HS-27A (cell line): ENCODE measurements around the gene CDKN2D.
"Not testable (repeated sequence)": the region's sequence is repeated elsewhere in the genome, so short reads cannot be mapped to it uniquely, and the experiment has no call there.

Source experiments
- DNase-seq: peaks from one replicate; pipeline ENCODE4 v3.0.0-alpha.2; 2012; ENCODE audit warnings: low read depth, missing footprints

CDKN2D gene

DNA sequence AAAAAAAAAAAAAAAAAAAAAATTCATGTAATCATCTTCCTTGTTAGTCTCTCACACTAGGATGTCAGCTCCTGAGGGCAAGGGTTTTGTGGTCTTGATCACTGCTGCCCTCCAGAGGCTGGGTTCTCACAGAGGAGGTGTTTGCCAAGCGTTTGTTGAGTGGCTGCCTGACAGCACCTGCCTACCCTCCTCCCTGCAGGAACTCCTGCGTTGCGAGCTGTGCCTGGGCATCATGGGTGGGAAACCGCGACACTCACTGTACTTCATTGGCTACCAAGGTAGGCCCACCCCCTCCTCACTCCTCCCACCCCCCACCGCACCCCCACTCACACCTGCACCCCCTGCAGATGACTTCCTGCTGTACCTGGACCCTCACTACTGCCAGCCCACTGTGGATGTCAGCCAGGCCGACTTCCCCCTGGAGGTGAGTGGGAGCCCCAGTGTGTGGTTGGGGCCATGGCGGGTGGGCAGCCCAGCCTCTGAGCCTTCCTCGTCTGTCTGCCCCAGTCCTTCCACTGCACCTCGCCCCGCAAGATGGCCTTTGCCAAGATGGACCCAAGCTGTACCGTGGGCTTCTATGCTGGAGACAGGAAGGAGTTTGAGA is 17.0 kb downstream of the CDKN2D start:
- no peak for DNase-seq

DNA sequence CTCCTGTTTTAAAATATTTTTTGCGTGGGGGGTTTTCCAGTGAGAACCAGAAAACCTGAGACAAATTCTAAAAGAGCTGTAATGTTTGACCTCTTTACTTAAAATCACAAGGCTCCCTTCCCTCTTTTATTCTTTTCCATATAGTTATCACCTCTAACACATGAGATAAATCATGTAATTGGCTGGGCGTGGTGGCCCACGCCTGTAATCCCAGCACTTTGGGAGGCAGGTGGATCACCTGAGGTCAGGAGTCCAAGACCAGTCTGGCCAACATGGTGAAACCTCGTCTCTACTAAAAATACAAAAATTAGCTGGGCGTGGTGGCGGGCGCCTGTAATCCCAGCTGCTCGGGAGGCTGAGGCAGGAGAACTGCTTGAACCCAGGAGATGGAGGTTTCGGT is 17.8 kb downstream of the CDKN2D start:
- not testable (repeated sequence) for DNase-seq

DNA sequence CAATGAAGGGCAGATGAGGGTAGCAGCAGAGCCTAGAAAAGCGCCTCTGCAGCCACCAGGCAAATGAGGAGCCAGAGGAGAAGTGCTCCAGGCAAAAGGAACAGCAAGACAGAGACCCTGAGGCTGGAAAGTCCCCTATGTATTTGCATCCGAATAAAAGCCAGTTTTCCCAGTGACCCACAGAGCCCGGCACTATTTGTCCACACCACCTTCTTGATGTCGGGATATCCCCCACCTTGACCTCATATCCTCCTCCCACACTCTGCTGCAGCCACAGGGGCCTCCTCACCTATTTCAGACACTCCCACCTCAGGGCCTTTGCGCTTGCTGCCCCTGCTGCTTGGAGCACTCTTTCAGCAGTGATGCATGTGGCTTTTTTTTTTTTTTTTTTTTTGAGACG is 18.4 kb downstream of the CDKN2D start:
- no peak for DNase-seq

DNA sequence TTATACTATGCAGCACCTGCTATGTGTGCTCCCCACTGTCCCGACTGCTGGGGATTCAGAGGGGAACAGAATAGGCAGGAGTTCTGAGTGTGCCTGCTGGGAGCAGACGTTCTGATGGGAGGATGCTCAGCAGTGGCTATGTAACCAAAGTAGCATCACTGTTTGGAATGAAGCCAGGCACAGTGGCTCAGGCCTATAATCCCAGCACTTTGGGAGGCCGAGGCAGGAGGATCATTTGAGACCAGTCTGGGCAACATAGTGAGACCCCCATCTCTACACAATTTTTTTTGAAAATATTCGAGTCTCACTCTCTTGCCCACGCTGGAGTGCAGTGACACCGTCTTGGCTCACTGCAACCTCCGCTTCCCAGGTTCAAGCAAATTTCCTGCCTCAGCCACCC is 19.0 kb downstream of the CDKN2D start:
- DNase-seq = no peak

DNA sequence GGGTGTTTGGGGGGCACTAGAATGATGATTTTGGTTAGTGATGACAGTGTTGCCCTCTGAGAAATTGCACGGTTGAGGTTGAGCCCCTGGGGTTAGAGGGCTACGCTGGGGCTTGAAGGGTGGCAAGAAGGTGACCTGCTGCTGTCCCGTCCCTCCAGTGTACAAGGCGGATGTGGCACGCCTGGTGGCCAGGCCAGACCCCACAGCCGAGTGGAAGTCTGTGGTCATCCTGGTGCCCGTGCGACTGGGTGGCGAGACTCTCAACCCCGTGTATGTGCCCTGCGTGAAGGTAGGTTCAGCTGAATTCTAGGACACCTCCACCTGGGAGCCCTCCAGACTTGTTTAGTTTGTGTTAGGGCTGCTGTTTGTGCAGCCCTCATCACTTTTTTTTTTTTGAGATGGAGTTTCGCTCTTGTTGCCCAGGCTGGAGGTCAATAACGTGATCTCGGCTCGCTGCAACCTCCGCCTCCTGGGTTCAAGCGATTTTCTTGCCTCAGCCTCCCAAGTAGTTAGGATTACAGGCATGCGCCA is 20.0 kb downstream of the CDKN2D start:
- no peak for DNase-seq

DNA sequence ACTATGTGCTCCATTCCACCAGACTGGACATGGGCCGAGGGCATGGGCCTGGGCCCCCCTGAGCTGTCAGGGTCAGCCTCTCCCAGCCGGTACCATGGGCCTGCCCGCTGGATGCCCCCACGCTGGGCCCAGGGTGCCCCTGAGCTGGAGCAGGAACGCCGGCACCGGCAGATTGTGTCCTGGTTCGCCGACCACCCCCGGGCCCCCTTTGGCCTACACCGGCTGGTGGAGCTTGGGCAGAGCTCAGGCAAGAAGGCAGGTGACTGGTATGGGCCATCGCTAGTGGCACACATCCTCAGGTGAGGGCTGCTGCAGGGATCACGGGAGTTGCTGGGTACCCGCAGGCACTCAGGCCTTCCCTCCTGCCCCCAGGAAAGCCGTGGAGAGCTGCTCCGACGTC is 22.0 kb downstream of the CDKN2D start:
- DNase-seq = no peak

DNA sequence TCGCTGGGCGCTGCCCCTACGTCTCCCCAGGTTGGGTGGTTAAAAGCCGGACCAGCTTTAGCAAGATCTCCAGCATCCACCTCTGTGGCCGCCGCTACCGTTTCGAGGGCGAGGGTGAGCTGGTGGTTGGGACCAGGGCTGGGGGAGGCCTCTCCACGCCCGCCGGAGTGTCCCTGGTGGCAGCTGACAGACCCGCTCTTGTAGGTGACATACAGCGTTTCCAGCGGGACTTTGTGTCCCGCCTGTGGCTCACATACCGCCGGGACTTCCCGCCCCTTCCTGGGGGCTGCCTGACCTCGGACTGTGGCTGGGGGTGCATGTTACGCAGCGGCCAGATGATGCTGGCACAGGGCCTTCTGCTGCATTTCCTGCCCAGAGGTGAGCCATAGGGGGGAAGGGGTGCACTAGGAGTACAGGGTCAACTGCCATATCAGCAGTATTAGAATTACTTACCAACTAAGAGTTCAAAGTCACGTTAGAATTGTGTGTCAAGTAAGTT is 24.0 kb downstream of the CDKN2D start:
- no peak for DNase-seq

DNA sequence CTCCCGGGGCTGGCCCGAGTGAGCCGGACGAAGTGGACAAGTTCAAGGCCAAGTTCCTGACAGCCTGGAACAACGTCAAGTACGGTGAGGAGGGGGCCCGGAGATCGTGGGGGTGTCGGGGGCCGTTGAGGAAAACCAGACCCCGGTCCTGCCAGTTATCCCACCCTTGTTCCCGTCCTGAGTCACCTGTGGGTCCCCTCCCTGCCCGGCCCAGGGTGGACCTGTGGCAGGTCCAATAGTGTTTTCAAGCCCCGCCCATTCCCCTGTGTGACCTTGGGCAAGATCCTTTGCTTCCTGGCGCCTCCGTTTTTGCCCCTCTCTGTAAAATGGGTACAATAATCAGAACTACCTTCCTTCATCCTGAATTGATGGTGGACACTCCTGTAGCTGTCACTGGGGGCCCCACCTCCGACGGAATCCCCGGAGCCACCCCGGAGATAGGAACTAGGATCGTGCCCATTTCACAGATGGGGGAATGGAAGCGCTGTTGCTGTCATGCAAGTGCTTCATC is 24.5 kb downstream of the CDKN2D start:
- no peak for DNase-seq

DNA sequence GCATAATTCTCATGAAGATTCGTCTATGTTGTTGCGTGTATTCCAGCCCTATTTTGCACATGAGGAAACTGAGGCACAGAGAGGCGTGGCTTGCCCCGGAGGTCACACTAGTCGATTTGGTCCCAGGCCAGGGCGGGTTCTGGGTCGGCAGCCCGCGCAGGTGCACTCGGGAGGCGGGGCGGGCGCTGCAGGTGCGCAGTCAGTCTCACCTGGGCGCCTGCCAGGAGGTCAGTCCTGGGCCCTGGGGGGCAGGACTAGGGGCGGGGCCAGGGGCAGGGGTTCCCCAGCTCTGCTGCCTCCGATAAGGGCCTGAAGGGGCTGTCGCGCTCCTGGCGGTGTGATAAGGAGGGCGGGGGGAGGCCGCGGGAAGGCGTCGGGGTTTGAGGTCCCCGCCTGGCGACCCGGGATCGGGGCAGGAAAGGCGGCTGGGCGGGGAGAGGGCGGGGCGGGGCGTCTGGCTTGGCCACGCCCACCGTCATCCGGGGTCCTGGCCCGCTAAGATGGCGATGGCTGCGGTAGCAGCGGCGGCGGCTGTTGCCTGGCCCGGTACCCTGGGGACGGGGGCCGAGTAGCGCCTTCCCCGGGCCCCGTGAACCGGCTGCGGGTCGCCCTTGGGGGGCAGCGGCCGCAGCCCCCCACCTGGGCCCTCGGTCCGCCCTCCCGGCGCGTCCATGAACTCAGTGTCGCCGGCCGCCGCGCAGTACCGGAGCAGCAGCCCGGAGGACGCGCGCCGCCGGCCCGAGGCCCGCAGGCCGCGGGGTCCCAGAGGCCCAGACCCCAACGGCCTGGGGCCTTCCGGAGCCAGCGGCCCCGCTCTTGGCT is 25.1 kb downstream of the CDKN2D start, which contains the start of gene ATG4D:
TSS of gene ATG4D (plus strand) at position 485 of the 822 bp plus-strand sequence. CDS start at position 672, 187 bp downstream.
- DNase-seq = no peak

DNA sequence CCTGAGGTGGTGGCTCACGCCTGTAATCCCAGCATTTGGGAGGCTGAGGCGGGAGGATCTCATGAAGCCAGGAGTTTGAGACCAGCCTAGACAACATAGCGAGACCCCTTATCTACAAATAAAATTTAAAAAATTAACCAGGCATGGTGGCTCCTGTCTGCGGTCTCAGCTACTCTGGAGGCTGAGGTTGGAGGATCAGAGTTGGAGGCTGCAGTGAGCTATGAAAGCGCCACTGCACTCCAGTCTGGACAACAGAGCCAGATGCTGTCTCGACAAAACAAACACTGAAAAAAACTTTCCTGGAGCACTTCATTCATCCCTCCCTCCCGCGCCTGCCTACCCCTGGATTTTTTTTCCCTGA is 25.7 kb downstream of the CDKN2D start:
- no peak for DNase-seq

DNA sequence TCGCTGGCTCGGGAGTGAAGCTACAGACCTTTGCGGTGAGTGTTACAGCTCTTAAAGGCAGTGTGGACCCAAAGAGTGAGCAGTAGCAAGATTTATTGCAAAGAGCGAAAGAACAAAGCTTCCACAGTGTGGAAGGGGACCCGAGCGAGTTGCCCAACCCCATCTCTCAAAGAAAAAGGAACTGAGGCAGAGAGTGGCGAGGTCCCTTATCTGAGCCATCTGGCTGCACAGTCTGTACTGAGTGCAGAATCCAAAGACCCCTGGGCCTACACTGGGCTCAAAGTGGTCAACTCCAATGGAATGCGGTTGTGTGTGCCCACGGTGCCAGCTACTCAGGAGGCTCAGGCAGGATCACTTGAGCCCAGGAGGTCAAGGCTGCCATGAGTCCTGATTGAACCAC is 29.8 kb downstream of the CDKN2D start:
- not testable (repeated sequence) for DNase-seq

DNA sequence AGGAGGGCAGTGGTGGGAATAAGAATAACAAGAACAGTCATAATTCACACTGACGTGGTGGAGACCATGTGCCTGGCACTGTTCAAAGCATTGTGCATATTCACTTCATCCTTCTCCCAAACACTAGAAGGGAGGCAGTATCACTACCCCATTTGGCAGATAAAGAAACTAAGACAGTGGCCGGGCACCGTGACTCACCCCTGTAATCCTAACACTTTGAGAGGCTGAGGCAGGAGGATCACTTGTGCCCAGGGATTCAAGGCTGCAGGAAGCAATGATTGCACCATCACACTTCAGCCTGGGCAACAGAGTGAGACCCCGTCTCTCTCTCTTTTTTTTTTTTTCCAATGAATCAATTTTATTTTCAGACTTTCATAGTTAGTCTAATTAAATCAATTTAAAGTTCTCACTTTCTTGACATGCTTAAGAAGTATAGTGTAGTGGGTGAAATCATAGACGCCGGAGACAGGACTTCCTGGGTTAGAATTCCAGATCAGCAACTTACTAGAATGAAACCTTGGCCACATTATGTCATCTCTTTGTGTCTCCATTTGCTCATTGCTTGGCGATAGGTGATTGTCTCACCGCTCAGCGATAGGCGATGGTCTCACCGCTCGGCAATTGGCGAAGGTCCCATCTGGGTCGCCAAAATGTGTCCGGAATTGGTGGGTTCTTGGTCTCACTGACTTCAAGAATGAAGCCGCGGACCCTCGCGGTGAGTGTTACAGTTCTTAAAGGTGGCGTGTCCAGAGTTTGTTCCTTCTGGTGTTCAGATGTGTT is 30.4 kb downstream of the CDKN2D start:
- DNase-seq = no peak

DNA sequence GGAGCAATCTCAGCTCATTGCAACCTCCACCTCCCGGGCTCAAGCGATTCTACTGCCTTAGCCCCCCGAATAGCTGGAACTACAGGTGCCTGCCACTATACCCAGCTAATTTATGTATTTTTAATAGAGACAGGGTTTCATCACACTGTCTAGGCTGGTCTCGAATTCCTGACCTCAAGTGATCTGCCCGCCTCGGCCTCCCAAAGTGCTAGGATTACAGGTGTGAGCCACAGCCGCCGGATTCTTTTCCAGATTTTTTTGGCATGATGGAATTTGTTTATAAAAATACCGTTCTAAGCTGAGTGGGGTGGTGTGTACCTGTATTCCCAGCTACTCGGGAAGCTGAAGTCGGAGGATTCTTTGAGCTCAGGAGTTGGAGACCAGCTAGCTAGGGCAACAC is 31.1 kb downstream of the CDKN2D start:
- DNase-seq = no peak

DNA sequence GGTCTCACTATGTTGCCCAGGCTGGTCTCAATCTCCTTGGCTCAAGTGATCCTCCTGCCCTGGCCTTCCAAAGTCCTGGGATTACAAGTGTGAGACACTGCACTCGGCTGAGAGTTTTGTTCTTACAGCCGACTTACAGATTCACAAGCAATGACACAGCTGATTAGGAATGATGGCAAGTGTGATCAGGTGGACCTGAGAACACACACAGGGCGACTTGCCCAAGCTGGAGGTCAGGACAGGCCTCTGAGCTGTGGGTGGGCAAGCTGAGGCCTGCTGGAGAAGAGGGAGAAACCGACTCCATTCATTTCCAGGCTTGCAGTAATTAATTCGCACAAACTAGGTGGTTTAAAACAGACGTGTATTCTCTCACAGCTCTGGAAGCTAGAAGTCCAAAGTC is 33.2 kb downstream of the CDKN2D start:
- DNase-seq = no peak

DNA sequence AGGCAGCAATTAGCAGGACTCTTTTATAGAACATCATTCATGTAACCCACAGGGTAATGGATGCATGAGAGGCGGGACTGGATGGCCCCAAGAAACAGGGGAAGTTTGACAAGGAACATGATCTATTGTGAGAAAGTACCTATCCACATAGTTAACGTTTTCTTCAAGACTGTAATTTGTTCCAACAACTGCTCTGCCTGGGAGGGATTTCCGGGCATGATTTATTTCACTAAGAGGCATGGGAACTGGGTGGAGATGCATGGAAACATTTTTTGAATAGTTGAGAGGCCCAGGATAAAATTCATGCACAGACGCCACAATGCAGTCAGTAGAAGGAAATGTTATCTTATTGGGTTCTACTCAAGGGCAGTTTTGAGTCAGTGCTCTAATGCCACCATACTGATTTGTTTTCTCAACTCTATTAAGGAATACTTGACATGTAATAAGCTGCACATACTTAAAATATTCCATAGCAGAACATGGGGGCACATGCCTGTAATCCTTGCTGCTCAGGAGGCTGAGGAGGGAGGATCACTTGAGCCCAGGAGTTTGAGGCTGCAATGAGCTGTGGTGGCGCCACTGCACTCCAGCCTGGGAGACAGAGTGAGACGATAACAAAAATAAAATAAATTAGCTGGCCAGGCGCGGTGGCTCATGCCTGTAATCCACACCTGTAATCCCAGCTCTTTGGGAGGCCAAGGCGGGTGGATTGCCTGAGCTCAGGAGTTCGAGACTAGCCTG is 35.0 kb downstream of the CDKN2D start:
- peak; percentile 58 for DNase-seq

DNA sequence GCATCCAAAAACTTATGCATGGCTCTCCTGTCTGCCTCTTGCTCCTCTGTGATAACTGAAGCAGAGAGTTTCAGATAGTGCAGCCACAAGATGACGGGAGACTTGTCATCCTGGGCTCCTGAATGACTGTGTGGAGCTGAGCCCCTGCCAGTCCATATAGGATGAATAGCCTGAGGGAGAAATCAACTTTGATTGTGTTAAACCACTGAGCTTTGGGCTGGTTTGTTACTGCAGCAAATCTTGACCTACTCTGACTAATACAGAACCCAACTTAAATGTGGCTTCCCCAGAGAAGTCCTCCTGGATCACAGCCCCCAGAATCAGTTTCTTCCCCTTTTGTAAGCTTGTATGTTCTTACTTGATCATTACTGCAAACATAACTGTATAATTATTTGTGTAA is 36.3 kb downstream of the CDKN2D start:
- no peak for DNase-seq

DNA sequence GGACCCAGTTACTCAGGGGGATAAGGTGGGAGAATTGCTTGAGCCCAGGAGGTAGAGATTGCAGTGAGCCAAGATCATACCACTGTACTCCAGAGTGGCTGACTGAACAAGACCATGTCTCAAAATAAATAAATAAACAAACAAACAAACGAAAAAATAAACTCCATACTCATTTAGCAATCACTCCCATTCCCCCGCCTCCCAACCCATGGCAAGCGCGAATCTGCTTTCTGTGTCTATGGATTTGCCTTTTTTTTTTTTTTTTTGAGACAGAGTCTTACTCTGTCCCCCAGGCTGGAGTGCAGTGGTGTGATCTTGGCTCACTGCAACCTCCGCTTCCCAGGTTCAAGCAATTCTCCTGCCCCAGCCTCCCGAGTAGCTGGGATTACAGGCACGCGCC is 41.9 kb downstream of the CDKN2D start:
- not testable (repeated sequence) for DNase-seq

DNA sequence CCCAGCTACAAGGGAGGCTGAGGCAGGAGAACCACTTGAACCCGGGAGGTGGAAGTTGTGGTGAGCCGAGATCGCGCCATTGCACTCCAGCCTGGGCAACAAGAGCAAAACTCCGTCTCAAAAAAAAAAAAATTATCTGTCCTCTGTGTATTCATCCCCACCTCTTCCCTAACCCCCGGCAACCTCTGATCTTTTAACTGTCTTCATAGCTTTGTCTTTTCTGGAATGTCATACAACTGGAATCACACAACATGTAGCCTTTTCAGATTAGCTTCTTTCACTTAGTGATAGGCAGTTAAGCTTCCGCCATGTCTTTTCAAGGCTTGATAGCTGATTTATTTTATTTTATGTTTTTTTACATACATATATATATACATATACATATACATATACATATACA is 43.1 kb downstream of the CDKN2D start:
- DNase-seq = no peak

DNA sequence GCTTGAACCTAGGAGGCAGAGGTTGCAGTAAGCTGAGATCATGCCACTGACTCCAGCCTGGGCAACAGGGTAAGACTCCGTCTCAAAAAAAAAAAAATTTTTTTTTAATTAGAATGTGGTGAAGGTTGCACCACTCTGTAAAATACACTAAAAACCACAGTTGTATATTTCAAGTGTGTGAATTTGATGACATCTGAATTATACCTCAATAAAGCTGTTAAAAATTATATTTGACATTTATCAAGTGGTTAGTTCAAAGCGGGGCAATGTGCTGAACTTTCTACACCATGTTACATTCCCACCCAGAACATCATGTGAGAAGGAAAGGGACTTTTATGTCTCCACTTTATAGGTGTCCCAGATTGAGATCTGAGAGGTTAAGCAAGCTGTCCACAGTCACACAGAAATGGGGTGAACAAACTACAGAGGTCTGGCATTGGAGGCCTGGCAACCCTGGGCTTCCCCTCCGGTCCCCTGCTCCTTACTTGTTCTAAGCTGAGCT is 45.6 kb downstream of the CDKN2D start:
- no peak for DNase-seq

DNA sequence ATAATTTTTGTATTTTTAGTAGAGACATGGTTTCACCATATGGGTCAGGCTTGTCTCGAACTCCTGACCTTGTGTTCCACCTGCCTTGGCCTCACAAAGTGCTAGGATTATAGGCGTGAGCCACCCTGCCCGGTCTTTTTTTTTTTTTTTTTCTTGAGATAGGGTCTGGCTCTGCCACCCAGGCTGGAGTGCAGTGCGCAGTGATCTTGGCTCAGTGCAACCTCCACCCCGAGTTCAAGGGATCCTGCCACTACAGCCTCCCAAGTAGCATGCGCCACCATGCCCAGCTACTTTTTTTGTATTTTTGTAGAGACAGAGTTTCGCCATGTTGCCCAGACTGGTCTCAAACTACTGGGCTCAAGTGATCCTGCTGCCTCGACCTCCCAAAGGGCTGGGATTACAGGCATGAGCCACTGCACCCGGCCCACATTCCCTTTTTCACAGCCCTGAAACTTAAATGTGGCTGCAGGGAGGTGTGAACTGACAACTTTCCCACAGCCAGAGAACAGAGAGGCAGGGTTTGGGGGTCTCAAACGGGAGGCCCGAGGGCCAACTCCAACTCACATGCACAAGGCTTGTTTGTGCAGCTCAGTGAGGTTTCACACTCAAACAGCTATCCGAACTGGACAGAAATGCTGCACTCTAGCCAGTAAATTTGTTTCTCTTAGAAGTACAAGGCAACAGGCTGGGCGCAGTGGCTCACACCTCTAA is 47.2 kb downstream of the CDKN2D start:
- no peak for DNase-seq
